ENCODE data around the gene PBRM1.
"Not testable (repeated sequence)": the region's sequence is repeated elsewhere in the genome, so short reads cannot be mapped to it uniquely, and the experiment has no call there.

The PBRM1 gene

DNA sequence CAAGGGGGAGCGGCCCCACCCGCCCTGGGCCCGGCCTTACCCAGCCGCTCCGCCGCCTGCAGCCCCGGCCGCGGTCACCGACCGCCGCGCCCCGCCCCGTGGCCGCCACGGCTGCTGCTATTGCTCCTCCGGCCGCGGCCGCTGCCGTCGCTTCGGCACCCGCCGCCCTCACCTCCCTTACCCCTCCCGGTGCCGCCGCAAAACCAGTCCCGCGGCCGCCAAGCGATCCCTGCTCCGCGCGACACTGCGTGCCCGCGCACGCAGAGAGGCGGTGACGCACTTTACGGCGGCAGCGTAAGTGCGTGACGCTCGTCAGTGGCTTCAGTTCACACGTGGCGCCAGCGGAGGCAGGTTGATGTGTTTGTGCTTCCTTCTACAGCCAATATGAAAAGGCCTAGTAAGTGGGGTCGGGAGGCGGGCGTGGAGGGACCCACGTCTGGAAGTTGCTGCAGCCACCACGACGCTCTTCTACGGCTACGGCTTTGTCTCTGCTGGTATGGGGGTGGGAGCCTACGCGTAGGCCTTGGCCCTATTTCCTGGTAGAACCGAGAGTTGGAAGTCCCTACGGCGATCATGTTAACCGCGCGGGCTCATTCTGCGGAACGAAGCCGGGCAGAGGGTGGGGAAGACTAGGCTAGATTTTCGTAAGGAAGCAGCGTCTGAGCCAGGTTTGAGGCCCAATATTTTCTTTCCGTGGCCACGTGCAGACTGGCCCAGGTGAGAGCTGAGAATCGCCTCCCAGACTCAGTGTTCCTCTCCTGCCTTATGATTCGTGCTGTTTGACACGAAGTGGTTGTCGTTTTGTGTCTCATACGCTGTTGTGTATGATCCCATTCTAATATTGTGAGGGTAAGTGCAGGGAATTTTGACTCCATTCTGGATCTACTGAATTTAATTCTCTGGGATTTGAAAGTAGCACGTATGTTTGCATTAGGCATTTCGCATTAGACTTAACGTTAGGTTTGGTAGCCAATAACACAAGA, at the start of gene PBRM1, which contains the start of gene GNL3:
Gene PBRM1, minus strand, starts transcription at position 205 of the 983 bp plus-strand sequence.
Gene GNL3, plus strand, starts transcription at position 324 of the 983 bp plus-strand sequence. Its CDS starts 61 bp downstream, at position 385.
- DNase-seq (ENCODE audit: low read depth in 2 of 2): peak; percentile 86 to 87

DNA sequence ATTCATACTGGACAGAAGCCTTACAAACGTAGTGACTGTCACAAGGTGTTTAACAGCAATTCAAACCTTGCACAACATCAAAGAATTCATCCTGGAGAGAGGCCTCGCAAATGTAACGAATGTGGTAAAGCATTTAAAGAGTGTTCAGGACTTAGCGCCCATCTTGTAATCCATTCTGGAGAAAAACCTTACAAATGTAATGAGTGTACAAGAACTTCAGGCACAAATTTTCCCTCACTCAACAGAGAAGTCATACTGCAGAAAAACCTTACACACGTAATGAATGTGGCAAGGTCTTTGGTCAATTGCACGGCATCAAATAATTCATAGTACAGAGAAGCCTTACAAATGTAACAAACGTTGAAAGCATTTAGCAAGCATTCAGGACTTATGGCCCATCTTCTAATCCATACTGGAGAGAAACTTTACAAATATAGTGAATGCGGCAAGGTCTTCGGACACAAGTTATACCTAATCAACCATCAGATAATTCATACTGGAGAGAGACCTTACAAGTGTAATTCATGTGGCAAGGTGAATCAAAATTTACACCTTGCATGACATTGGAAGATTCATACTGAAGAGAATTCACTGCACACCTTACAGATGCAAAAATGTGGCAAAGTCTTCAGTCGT, 47.7 kb upstream of the PBRM1 start:
- no peak for DNase-seq (ENCODE audit: low read depth in 2 of 2)

DNA sequence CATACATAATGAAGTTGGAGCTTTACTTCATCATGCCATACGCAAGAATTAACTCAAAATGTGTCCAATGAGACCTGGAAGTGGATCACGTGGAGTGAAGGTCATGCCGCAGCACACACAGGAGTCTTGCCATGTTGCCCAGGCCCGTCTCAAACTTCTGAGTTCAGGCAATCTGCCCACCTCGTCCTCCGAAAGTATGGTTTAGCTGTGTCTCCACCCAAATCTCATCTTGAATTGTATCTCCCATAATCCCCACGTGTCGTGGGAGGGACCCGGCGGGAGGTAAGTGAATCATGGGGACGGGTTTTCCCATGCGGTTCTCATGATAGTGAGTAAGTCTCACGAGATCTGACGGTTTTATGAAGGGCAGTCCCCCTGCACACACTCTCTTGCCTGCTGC, 45.9 kb upstream of the PBRM1 start:
- no peak for DNase-seq (ENCODE audit: low read depth in 2 of 2)

DNA sequence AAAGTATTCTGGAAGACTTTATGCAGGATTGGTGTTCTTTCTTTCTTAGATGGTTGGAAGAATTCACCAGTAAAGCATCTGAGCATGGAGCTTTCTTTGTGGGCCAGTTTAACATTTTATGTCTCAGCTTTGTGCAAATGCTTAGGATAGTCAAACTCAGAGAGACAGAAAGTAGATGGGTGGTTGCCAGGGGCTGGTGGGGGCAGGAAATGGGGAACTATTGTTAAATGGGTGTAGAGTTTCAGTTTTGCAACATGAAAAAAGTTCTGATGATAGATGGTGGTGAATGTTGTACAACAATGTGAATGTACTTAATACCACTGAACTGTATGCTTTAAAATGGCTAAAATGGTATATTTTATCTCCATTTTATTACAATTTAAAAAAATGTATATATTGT, 45.0 kb upstream of the PBRM1 start:
- no peak for DNase-seq (ENCODE audit: low read depth in 2 of 2)

DNA sequence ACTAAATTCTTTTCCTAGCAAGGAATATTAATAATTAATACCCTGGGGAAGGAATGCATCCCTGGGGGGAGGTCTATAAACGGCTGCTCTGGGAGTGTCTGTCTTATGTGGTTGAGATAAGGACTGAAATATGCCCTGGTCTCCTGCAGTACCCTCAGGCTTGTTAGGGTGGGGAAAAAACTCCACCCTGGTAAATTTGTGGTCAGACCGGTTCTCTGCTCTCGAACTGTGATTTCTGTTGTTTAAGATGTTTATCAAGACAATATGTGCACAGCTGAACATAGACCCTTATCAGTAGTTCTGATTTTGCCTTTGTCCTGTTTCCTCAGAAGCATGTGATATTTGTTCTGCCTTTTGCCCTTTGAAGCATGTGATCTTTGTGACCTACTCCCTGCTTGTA, 43.0 kb upstream of the PBRM1 start:
- DNase-seq (ENCODE audit: low read depth in 2 of 2): not testable (repeated sequence)

DNA sequence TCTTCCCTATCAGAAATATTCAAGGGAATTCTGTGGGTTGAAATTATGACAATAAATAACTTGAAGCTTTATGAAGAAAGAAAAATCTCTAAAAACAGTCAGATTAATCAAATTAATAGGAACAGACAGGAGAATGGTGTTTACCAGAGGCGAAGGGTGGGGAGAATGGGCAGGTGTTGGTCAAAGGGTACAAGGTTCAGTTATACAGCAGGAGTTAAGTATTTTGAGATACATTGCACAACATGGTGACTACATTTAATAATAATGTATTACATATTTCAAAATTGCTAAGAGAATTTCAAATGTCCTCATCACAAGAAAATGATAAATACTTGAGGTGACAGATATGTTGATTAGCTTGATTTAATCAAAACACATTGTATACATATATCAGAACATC, 38.8 kb upstream of the PBRM1 start:
- DNase-seq (ENCODE audit: low read depth in 2 of 2): no peak

DNA sequence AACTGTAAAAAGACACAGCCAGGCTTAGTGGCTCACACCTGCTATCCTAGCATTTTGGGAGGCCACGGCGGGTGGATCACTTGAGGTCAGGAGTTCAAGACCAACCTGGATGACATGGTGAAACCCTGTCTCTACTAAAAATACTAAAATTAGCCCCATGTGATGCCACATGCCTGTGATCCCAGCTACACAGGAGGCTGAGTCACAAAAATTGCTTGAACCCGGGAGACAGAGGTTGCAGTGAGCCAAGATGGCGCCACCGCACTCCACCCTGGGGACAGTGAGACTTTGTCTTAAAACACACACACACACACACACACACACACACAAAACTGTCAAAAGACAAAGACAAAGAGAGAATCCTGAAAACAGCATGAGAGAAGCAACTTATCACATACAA, 38.2 kb upstream of the PBRM1 start:
- no peak for DNase-seq (ENCODE audit: low read depth in 2 of 2)

DNA sequence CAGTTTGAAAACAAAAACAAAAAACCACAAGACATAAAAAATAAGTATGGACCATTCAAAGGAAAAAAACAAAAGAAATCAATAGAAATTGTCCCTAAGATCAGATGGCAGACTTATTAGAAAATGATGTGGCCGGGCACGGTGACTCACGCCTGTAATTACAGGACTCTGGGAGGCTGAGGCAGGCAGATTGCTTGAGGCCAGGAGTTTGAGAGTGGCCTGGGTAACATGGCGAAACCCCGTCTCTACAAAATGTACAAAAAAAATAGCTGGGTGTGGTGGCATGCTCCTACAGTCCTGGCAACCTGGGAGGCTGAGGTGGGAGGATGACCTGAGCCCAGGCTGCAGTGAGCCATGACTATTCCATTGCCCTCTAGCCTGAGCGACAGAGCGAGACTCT, 36.8 kb upstream of the PBRM1 start:
- no peak for DNase-seq (ENCODE audit: low read depth in 2 of 2)

DNA sequence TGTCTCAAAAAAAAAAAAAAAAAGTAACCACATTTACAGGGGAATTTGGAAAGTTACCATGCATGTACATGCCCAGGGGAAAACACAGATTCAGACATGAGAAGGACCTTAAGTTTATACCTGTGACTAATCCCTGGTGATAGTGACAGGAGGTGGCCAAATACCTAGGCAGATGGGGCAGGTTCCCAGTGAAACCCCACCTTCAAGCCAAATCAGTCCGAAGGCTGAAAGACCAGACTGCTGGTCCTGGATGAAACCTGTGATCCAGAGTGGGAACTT, 36.0 kb upstream of the PBRM1 start:
- DNase-seq (ENCODE audit: low read depth in 2 of 2): no peak

DNA sequence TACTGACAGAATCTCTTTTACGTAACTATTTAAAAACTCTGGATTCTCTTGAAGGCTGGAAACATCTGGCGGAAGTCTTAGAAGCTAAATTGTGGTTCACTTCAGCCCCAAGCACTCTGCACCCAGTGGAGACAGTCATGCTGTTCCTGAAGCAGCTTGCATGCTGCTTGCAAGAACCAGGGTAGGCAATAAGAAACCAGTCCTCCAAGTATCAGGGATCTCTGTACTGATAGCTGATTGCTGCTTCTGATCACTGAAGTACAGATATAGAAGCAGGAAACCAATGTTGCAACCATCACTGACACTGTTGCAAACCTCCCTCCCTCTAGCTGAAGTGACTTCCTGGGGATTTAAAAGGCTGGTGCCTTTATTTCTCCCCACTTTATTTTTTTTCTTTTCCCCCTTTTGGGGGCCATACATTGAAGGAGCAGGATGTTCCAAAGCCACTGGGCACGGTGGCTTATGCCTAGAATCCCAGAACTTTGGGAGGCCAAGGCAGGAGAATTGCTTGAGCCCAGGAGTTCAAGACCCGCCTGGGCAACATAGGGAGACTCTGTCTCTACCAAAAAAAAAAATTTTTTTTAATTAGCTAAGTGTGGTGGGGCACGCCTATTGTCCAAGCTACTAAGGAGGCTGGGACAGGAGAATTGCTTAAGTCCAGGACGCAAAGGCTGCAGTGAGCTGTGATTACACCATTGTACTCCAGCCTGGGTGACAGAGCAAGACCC, 35.5 kb upstream of the PBRM1 start:
- no peak for DNase-seq (ENCODE audit: low read depth in 2 of 2)

DNA sequence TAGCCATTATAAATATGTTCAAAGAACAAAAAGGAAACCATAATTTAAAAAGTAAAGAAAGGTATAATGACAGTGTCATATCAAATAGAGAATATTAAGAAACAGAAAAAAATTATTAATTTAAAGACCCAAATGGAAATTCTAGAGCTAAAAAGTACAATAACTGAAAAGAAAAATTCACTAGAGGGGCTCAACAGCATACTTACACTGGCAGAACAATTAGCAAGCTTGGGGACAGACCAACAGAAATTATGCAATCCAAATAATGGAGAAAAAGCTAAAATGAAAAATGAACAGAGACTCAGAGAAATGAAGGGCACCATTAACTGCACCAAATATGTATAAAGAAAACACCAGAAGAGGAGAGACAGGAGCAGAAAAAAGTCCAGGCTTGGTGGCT, 33.9 kb upstream of the PBRM1 start:
- DNase-seq (ENCODE audit: low read depth in 2 of 2): no peak

DNA sequence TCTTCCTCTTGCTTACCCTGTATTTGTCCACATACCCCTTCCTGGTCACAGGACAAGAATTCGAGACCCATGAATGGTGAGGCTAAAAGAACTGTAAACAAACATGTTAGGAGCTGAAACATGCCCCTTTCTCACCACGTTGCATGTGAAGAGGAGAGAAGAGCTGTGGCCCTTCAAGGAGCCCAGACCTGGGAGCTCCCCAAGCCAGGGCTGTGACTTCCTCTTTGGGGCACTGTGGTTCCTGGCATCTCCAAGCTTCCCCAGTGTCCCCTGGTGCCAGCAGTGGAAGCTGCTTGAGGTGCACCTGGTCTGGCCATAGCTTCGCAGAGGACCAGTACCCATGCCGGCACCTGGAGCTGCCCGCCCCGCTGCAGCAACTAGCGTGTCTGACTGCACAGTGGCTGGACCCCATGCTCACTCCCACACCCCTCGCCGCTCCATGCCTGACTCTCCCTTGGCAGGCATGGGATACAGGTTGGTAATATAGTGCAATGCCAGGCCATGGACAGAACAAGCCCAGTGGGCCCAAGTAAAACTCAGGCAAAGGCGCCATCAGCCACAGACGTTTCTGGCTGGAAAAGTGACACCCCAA, 30.1 kb upstream of the PBRM1 start:
- no peak for DNase-seq (ENCODE audit: low read depth in 2 of 2)

DNA sequence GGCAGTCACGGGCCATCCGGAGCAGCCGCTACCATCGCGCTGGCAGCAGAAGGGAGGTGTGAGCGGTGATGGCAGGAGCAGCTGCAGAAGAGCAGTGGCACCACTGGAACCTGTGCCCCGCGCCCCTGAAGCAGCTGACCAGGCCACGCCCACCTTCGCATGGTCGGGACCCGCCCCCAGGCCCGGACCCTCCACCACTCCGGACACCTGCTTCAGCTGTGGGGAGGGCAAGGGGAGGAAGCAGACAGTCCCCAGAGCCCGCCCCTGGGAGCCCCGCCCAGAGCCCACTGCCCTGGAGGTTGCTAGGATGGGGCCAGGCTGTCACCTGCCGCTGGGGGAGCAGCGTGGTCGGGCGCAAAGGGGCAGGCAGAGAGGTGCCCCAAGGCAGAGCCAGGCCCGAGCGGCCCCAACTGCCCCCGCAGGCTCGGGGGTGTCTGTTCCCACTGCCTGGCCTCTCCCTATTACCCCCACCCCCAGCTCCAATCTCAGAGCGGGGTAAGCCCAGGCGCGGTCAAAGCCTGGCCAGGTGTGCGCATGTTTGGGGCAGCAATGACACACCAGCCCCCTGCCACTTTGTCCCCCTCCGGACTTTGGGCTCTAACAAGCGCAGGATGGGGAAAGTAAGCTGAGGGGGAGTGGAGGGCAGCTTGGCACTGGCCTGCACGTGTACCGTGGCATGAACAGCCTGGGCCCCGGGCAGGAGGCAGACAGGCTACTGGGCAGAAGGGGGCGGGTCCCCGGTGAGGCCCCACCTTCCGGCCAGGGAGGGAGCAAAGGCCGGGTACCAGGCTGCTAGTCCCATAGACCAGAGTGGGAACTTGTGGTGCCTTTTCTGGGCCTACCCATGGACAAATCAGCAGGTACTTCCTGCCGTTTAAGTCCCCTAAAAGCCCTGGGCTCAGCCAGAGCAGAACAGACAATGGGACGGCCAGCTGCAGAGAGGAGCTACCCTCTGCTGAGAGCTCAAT, 28.9 kb upstream of the PBRM1 start:
- no peak for DNase-seq (ENCODE audit: low read depth in 2 of 2)

DNA sequence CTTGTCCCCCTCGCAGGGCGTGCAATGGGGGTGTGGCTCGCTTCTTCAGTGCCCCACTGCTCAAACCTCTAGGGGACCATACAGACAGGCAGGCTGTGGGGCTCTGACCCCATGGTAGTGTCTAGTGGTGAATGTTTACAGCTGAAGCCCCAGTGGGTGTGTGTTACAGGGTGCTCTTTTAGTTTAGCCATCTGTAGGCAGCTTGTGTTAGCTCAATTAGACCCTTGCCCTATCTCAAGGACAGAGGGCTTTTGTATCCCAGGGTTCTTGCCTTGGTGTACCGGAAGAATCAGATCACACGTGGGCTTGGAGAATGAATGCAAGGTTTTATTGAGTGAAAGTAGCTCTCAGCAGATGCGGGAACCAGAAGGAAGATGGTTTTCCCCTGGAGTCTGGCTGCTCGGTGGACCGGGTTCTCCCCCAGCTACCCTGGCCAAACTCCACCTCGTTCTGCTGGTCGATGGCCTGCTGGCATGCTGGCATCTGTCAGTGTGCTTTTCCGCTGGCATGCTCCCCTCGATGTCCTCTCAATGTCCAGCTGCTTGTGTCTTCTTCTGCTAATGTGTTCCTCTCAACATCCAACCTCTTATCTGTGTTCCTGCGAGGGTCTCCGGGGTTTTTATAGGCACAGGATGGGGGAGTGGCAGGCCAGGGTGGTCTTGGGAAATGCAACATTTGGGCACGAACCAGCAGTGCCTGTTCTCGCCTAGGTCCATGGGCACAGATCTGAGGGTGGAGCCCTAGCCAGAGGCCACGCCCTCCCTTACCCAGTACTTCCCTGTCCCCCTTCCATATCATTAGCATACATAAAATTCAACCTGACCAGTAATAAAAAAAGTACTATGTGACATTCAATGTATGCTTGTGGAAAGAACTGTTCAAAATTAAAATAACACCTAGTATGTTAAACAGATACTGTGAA, 26.8 kb upstream of the PBRM1 start:
- DNase-seq (ENCODE audit: low read depth in 2 of 2): no peak

DNA sequence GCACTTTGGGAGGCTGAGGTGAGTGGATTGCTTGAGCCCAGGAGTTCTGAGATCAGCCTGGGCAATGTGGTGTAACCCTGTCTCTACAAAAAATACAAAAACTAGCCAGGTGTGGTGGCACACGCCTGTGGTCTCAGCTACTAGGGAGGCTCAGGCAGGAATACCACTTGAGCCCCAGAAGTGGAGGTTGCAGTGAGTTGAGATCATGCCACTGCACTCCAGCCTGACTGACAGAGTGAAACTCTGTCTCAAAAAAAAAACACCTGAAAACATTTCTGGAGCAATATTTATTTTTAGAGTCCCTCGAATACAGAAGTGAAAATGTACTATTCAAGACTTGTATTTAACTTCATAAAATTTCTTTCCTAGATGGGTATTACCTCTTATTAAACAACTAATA, 24.8 kb upstream of the PBRM1 start:
- no peak for DNase-seq (ENCODE audit: low read depth in 2 of 2)

DNA sequence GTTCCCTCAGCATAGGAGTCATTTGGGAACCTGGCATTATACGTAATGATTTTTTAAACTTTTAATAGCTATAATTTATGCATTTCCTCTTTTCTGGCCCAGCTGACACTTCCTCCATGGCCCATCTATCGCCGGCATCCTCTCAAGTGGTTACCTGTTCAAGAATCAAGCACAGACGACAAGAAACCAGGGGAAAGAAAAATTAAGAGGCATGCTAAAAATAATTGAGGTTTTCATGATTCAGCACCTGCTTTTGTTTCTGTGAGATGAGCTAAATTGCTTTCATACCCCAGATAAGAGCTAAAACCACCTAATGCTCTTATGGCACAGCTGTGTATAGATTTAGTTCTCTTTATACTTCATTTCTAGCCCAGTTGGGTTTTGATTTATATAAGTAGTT, 21.9 kb upstream of the PBRM1 start:
- DNase-seq (ENCODE audit: low read depth in 2 of 2): no peak

DNA sequence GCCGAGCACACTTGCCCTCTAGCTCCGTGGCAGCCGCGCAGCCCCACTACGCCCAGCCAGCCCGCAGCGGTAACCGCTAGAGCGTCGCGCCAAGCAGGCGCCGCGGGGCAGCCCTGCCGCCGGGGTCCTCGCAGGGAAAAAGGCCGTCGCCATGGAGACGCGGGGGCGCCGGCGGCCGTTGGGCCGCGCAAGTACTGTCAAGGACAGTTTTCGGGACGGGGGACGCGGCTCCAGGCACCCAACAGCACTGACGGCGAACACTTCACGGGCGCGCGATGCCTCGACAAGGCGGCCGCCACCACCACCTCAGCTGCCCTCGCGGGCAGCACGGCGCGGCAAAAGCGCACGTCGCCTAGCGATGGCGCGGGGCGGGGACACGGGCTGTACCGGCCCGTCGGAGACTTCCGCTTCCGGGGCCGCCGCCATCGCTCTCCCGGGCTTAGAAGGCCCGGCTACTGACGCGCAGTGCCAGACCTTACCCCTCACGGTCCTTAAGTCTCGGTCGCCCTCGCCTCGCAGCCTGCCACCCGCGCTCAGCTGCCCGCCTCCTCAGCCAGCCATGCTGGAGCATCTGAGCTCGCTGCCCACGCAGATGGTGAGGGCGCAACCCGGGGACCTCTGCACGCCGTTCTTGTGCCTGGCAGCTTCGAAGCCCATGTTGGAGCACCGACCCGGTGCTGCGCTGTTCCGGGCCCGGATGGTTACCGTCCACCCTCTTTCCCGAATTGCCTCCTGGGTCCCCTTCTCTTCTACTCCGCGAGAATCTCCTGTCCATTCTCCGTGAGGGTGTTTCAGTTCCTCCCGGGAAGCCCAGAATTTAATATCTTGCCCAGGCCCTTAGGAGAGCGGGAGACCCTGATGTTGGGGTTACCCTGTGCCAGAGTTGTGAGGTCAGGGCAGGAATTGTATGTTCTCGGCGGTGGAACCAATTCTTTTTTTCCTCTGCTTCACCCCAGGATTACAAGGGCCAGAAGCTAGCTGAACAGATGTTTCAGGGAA, 20.3 kb upstream of the PBRM1 start, which contains the start of the genes GLT8D1 and SPCS1:
Gene GLT8D1, minus strand, starts transcription at position 104 of the 999 bp plus-strand sequence. CDS start 5,331 bp downstream, outside the sequence.
Gene SPCS1, plus strand, starts transcription at position 419 of the 999 bp plus-strand sequence. Its CDS starts 141 bp downstream, at position 560.
- DNase-seq (ENCODE audit: low read depth in 2 of 2): peak; percentile 75 to 80

DNA sequence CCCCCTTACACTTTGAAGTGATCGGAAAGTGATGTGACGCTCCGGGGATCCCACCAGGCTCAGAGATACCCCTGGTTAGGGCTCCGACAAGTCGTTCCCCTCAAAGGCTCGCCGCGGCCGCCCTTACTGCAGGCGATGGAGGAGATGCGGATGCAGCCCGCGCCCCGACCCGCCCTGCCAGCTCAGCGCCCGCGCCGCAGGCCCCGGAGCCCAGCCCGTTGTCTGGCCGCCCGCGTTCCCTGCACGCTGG, 19.6 kb upstream of the PBRM1 start:
- no peak for DNase-seq (ENCODE audit: low read depth in 2 of 2)
